HG03025 (cell line): Measurements from ENCODE around the gene CHDH.

Experiments
- ATAC-seq: cut with Tn5 transposase; IDR thresholded peaks from one replicate; pipeline ENCODE4 v1.9.1; 2021; ENCODE audit warnings: mild to moderate bottlenecking, moderate library complexity; ENCODE audit not compliant: unreplicated experiment, low FRiP score

CHDH gene

DNA sequence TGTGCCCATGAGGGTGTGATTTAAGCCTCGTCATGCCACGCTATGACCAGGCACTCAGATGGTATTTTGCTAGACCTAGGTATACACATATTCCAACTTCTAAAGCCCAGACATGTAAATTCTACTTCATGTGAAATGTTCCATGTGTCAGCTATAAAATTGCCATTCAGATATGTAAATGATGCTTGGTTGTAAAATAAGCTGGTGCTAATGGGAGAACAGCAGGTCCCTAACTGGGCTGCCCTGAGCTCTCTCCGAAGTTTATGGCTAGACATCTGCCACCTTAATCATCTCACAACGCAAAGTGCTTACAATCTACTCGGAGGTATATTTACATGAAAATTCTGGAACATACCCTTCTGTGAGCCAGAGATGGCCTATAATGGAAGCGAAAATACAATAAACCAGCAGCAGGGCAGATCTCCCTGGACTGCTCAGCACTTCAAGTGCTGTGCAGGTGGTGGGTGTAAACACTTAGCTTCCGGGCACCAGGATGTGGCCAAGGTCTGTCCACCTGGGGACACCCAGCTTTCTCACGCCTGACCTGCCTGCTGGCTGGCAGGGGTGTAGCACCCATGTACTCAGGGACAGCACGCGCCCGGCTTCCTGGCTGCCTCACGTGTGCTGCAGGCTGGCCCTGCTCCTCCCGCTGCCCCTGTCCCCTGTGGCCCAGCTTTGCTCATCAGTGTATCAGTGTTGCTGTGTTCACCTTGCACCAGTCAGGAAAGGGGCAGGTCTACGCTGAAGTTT is 82.0 kb downstream of the CHDH start:
- ATAC-seq = no peak

DNA sequence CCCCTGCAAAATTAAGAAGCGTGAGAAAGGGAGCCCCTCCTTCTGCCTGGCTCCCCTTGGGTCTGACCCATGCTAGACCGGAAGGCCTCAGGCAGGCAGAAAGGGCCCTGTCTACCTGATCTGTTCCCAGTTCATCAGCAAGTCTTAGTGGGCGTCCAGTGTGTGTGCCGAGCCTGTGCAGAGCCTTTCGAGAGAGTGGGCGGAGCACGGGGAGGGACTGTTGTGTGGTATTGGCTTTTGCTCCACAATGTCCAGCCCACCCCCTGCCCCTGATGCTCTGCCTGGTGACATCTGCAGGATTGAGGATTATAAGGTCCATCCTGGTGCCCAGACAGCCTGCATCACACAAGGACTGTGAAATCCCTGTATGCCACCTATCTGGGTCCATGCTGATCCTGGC is 82.9 kb downstream of the CHDH start:
- ATAC-seq = no peak
